ENCODE measurements around the gene MT4.

Gene MT4

DNA sequence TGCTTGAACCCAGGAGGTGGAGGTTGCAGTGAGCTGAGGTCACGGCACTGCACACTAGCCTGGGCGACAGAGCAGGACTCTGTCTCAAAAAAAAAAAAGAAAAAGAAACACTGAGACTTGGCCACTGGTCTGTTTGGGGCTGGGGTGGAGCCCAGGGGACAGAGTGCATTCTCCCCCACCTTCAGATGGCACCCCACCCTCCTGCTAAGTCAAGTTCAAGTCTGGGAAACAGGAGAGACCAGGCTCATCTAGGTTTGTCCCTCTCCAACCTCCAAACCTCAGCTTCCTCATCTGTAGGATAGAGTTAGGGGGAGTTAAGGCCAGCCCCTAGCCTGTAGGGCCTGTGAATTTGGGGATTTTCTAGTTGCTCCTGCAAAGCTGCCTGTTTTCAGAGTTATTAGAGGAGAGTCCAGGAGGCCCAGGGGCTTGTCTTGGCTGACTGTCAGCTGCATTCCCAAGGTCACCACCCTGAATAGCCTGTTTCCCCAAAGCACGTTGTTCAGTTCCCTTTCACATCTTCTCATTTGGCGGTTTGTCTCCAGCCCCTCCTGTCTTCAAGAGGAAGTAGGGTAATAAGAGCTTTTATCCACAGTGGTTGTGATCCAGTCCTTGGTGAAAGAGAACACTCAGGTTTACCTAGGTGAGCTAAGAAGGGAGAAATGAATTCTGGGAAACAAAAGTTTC lies 26.6 kb downstream of the MT4 start (continued):
- TF ChIP-seq, protein P1, sequence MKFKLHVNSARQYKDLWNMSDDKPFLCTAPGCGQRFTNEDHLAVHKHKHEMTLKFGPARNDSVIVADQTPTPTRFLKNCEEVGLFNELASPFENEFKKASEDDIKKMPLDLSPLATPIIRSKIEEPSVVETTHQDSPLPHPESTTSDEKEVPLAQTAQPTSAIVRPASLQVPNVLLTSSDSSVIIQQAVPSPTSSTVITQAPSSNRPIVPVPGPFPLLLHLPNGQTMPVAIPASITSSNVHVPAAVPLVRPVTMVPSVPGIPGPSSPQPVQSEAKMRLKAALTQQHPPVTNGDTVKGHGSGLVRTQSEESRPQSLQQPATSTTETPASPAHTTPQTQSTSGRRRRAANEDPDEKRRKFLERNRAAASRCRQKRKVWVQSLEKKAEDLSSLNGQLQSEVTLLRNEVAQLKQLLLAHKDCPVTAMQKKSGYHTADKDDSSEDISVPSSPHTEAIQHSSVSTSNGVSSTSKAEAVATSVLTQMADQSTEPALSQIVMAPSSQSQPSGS (tag by site-specific recombination; IDR thresholded peaks at IDR 0.05; ENCODE audit: low read depth): no peak
- TF ChIP-seq ZBTB17 (tag by site-specific recombination; IDR thresholded peaks at IDR 0.05) (no peak), ZNF335 (tag by site-specific recombination; conservative IDR thresholded peaks at IDR 0.05) (no peak)

DNA sequence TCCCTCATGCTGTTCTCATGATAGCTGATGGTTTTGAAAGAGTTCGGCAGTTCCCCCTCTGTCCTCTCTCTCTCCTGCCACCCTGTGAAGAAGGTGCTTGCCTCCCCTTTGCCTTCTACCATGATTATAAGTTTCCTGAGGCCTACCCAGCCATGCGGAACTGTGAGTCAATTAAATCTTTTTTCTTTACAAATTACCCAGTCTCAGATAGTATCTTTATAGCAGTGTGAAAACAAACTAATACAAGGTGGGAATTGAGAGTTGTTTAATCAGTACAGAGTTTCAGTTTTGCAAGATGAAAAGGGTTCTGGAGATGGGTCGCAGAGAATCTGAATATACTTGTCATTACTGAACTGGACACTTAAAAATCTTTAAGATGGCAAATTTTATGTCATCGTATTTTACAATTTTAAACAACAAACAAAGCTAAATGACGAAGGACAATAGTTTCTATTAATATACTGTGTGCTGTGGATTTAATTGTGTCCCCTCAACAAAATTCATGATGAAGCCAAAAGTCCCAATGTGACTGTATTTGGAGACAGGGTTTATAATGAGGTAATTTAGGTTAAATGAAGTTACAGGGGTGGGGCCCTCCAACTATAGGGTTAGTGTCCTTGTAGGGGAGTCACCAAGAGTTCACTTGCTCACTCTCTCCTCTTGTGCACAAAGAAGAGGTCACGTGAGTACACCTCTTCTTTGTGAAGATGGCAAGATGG lies 28.9 kb downstream of the MT4 start:
- no peaks in the 10 kb centered on the region for H3K4me1 ChIP-seq (ENCODE audit: control insufficient read depth, insufficient read depth, low read length)
- H3K27ac ChIP-seq (ENCODE audit: extremely low read depth, low read depth, low read length): no peak overlapping the region
- ChIA-PET POLR2A (no interaction called here), CTCF (no interaction called here)
- H3K9me3 ChIP-seq (ENCODE audit: control insufficient read depth, insufficient read depth, low read depth, low read length): no peaks in the 10 kb centered on the region
- H3K36me3 ChIP-seq (ENCODE audit: control insufficient read depth in 2 of 2, insufficient read depth in 1 of 2, low read length in 2 of 2): no peaks in the 10 kb centered on the region
- no peak overlapping the region for H3K4me3 ChIP-seq (ENCODE audit: low read depth, low read length)
- TF ChIP-seq, protein P2, sequence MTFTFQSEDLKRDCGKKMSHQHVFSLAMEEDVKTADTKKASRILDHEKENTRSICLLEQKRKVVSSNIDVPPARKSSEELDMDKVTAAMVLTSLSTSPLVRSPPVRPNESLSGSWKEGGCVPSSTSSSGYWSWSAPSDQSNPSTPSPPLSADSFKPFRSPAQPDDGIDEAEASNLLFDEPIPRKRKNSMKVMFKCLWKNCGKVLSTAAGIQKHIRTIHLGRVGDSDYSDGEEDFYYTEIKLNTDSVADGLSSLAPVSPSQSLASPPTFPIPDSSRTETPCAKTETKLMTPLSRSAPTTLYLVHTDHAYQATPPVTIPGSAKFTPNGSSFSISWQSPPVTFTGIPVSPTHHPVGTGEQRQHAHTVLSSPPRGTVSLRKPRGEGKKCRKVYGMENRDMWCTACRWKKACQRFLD (tag by site-specific recombination; IDR thresholded peaks at IDR 0.05): no peak

DNA sequence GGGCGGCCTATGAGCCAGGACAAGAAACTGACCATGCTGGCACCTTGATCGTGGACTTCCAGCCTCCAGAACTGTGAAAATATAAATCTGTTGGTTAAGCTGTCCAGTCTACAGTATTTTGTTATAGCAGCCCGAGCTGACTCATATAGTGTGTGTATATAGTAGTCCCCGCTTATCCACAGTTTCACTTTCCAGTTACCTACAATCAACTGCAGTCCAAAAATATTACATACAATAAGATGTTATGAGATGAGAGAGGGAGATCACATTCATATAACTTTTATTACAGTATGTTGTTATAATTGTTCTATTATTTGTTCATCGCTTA lies 29.4 kb downstream of the MT4 start:
- ChIA-PET POLR2A (no interaction called here), CTCF (no interaction called here)
- Histone ChIP-seq H3K4me3 (ENCODE audit: low read depth, low read length) (no peak overlapping the region), H3K27ac (ENCODE audit: extremely low read depth, low read depth, low read length) (no peak overlapping the region), H3K36me3 (ENCODE audit: control insufficient read depth in 2 of 2, insufficient read depth in 1 of 2, low read length in 2 of 2) (no peaks in the 10 kb centered on the region), H3K9me3 (ENCODE audit: control insufficient read depth, insufficient read depth, low read depth, low read length) (no peaks in the 10 kb centered on the region), H3K4me1 (ENCODE audit: control insufficient read depth, insufficient read depth, low read length) (no peaks in the 10 kb centered on the region)
- TF ChIP-seq ZNF274 (IDR thresholded peaks at IDR 0.05; ENCODE audit: low read length): no peak
- TF ChIP-seq ZNF274 (tag by site-specific recombination; IDR thresholded peaks at IDR 0.05; ENCODE audit: borderline replicate concordance): no peak
- TF ChIP-seq YY1 (tag by site-specific recombination; IDR thresholded peaks at IDR 0.05): no peak
- TF ChIP-seq, protein P3, sequence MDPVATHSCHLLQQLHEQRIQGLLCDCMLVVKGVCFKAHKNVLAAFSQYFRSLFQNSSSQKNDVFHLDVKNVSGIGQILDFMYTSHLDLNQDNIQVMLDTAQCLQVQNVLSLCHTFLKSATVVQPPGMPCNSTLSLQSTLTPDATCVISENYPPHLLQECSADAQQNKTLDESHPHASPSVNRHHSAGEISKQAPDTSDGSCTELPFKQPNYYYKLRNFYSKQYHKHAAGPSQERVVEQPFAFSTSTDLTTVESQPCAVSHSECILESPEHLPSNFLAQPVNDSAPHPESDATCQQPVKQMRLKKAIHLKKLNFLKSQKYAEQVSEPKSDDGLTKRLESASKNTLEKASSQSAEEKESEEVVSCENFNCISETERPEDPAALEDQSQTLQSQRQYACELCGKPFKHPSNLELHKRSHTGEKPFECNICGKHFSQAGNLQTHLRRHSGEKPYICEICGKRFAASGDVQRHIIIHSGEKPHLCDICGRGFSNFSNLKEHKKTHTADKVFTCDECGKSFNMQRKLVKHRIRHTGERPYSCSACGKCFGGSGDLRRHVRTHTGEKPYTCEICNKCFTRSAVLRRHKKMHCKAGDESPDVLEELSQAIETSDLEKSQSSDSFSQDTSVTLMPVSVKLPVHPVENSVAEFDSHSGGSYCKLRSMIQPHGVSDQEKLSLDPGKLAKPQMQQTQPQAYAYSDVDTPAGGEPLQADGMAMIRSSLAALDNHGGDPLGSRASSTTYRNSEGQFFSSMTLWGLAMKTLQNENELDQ (tag by site-specific recombination; IDR thresholded peaks at IDR 0.05; ENCODE audit: low read depth): no peak
- TF ChIP-seq, protein P4, sequence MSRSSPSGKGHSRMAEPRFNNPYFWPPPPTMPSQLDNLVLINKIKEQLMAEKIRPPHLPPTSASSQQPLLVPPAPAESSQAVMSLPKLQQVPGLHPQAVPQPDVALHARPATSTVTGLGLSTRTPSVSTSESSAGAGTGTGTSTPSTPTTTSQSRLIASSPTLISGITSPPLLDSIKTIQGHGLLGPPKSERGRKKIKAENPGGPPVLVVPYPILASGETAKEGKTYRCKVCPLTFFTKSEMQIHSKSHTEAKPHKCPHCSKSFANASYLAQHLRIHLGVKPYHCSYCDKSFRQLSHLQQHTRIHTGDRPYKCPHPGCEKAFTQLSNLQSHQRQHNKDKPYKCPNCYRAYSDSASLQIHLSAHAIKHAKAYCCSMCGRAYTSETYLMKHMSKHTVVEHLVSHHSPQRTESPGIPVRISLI (tag by site-specific recombination; IDR thresholded peaks at IDR 0.05): no peak
- TF ChIP-seq ZNF394 (tag by site-specific recombination; IDR thresholded peaks at IDR 0.05; ENCODE audit: borderline replicate concordance): no peak
- TF ChIP-seq ZNF585B (tag by site-specific recombination; IDR thresholded peaks at IDR 0.05): no peak
- no peak for TF ChIP-seq SP7 (tag by site-specific recombination; IDR thresholded peaks at IDR 0.05)
- no peak for TF ChIP-seq ZNF366 (tag by site-specific recombination; conservative IDR thresholded peaks at IDR 0.05)
- TF ChIP-seq ZNF548 (tag by site-specific recombination; IDR thresholded peaks at IDR 0.05): no peak
- no peak for TF ChIP-seq ZNF558 (tag by site-specific recombination; IDR thresholded peaks at IDR 0.05)
- no peak for TF ChIP-seq ZNF501 (tag by site-specific recombination; IDR thresholded peaks at IDR 0.05)
- no peak for TF ChIP-seq ZNF791 (tag by site-specific recombination; IDR thresholded peaks at IDR 0.05)
- no peak for TF ChIP-seq MEIS1 (CRISPR knock-in tag; IDR thresholded peaks at IDR 0.05; ENCODE audit: borderline replicate concordance)
- TF ChIP-seq, protein P5, sequence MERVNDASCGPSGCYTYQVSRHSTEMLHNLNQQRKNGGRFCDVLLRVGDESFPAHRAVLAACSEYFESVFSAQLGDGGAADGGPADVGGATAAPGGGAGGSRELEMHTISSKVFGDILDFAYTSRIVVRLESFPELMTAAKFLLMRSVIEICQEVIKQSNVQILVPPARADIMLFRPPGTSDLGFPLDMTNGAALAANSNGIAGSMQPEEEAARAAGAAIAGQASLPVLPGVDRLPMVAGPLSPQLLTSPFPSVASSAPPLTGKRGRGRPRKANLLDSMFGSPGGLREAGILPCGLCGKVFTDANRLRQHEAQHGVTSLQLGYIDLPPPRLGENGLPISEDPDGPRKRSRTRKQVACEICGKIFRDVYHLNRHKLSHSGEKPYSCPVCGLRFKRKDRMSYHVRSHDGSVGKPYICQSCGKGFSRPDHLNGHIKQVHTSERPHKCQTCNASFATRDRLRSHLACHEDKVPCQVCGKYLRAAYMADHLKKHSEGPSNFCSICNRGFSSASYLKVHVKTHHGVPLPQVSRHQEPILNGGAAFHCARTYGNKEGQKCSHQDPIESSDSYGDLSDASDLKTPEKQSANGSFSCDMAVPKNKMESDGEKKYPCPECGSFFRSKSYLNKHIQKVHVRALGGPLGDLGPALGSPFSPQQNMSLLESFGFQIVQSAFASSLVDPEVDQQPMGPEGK (tag by site-specific recombination; IDR thresholded peaks at IDR 0.05): no peak
- TF ChIP-seq, protein P6, sequence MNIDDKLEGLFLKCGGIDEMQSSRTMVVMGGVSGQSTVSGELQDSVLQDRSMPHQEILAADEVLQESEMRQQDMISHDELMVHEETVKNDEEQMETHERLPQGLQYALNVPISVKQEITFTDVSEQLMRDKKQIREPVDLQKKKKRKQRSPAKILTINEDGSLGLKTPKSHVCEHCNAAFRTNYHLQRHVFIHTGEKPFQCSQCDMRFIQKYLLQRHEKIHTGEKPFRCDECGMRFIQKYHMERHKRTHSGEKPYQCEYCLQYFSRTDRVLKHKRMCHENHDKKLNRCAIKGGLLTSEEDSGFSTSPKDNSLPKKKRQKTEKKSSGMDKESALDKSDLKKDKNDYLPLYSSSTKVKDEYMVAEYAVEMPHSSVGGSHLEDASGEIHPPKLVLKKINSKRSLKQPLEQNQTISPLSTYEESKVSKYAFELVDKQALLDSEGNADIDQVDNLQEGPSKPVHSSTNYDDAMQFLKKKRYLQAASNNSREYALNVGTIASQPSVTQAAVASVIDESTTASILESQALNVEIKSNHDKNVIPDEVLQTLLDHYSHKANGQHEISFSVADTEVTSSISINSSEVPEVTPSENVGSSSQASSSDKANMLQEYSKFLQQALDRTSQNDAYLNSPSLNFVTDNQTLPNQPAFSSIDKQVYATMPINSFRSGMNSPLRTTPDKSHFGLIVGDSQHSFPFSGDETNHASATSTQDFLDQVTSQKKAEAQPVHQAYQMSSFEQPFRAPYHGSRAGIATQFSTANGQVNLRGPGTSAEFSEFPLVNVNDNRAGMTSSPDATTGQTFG (tag by site-specific recombination; IDR thresholded peaks at IDR 0.05; ENCODE audit: borderline replicate concordance): no peak
